GM12872 (cell line): ENCODE results near the gene LARGE1.

ENCODE experiments used
- TF ChIP-seq, protein P1 (sequence below): IDR thresholded peaks from 3 replicates; pipeline ENCODE4 v1.5.1; 2011; ENCODE audit warnings: low read depth, mild to moderate bottlenecking, low read length, moderate library complexity; ENCODE audit not compliant: insufficient read depth

LARGE1 gene

DNA sequence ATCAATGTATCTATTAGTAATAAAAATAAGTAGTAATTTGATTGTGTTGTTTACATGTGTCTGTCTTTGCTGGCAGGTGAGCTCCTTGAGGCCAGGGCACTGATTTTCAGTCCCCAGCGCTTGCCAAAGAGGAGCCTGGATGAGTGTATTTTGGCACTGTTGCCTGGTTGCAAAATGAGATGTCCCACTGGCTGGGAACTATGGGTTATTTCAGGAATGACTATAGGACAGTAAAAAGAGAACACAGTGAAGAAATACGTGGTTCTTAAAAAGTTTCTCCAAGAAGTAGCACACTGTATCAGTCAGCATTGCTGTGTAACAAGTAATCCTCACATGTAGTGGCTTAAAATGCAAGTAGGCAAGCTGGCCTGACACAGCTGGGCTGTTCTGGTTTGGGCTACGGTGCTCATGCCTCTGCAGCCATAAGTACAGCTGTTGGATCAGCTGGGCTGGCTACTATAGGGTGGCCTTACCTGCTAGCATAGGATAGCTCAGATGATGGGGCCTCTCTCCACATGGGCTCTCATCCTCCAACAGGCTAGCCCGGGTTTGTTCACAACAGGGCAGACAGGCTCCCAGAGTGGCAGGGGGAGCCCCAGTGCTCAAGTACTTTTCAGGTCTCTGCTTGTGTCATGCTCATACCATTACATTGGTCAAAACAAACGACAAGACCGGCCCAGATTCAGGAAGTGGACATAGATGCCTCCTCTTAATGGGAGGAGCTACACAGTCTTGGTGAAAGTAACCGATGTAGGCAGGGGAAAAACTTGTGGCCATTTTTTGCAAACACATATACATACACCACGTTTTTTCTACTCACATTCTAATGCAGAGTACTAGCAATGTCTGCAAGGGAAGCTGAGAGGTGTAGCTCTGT, 399.1 kb downstream of the LARGE1 start:
- TF ChIP-seq, protein P1, sequence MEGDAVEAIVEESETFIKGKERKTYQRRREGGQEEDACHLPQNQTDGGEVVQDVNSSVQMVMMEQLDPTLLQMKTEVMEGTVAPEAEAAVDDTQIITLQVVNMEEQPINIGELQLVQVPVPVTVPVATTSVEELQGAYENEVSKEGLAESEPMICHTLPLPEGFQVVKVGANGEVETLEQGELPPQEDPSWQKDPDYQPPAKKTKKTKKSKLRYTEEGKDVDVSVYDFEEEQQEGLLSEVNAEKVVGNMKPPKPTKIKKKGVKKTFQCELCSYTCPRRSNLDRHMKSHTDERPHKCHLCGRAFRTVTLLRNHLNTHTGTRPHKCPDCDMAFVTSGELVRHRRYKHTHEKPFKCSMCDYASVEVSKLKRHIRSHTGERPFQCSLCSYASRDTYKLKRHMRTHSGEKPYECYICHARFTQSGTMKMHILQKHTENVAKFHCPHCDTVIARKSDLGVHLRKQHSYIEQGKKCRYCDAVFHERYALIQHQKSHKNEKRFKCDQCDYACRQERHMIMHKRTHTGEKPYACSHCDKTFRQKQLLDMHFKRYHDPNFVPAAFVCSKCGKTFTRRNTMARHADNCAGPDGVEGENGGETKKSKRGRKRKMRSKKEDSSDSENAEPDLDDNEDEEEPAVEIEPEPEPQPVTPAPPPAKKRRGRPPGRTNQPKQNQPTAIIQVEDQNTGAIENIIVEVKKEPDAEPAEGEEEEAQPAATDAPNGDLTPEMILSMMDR = no peak

DNA sequence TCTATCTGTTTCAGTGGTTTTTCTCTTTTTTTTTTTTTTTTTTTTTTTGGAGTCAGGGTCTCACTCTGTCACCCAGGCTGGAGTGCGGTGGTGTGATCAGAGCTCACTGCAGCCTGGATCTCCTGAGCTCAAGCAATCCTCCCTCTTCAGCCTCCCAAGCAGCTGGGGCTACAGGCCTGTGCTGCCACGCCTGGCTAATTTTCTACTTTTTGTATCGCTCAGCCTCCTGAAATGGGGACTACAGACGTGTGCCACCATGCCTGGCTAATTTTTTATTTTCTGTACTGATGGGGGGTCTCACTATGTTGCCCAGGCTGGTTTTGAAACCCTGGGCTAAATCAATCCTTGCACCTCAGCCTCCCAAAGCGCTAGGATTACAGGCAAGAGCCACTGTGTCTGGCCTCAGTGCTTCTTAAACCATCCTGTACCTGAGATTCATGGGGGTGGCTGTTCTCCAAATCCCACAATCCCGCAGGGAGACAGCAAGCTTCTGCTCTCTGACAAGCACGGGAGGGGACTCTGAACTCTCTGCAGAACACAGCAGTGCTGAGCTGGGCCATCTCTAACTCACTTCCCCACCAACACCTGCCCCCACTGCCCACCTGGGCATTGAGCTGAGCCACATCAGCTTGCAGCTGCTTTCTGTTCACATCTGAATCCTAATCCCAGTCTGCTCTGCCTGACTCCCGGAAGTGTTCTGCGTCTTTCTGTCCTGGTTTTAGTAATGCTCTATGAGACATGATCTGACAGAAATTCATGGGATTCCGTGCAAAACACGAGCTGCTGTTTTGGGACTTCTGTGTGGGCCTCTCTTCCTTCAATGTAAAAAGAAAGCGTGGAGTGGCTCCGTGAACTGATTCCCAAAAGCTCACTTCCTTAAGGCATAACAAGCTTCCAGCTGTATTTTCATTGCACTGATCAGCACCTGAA, 400.0 kb downstream of the LARGE1 start:
- TF ChIP-seq, protein P1 = no peak

DNA sequence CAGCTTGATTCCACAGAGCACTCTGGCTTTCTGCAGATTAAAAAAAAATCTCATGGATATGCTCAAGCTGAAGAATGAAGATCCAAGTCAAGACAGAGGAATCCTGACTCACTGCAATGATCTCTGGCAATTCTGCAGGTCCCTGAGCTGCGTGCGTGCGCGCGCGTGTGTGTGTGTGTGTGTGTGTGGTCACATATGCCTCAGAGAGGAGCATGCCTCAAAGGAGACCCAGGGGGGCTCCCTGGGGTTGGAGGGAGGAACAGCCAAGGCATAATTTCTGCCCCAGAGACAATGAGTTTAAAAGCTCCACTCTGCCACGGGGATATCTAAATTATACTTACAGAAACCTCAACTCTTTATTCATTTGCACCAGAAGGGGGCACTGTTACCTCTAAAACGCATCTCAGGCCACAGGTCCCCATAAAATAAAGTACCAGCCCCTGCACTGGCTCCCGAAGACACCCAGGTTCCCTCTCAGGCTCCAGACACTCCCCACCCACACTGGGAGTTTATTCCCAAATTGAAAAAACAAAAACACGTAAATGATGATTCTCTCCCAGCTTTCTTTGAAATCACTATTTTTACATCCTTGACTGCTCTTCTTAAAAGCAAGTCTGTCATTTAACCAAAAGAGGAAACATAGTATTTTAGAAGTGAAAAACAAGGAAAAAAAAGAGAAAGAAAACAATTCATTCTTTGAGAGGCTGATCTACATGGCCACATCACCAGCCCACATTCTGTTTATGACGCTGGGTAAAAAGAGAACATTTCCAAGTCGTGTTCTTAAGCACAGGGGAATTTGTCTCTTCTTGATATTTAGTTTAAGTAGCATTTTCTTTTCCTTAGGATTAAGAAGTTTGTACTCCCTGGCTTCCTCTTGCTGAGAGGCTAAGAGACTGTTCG, 401.0 kb downstream of the LARGE1 start:
- TF ChIP-seq, protein P1 = peak; percentile 55

DNA sequence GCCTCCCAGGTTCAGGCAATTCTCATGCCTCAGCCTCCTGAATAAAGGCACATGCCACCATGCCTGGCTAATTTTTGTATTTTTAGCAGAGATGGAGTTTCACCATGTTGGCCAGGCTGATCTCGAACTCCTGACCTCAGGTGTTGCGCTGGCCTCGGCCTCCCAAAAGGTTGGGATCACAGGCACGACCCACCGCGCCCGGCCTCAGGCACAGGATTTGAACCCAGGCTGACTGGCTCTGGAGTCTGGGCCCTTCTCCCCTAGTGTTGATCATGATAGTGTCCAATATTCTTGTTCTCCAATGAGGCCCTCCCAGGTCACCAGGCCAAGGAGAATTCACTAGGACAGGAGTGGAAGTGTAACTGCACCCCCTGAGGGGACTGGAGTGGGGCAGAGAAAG, 401.9 kb downstream of the LARGE1 start:
- TF ChIP-seq, protein P1 = no peak

DNA sequence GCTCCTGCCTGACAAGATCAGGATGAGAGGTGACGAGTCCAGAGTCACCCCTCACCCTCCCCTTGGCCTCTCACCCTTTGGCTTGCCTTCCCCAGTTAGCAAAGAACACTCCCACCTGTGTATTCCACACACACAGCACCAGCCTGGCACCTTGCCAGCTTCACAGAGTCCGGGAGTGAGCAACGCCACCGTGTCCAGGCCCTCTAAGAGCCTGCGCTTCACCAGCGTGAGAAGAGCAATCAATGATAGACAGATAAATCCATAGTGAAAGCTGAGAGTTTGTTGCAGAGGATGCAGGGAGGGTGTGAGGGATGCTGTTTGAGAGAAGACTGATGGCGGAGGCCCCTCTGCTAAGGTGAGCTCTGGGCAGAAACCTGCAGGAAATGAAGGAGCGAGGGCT, 404.5 kb downstream of the LARGE1 start:
- TF ChIP-seq, protein P1 = no peak

DNA sequence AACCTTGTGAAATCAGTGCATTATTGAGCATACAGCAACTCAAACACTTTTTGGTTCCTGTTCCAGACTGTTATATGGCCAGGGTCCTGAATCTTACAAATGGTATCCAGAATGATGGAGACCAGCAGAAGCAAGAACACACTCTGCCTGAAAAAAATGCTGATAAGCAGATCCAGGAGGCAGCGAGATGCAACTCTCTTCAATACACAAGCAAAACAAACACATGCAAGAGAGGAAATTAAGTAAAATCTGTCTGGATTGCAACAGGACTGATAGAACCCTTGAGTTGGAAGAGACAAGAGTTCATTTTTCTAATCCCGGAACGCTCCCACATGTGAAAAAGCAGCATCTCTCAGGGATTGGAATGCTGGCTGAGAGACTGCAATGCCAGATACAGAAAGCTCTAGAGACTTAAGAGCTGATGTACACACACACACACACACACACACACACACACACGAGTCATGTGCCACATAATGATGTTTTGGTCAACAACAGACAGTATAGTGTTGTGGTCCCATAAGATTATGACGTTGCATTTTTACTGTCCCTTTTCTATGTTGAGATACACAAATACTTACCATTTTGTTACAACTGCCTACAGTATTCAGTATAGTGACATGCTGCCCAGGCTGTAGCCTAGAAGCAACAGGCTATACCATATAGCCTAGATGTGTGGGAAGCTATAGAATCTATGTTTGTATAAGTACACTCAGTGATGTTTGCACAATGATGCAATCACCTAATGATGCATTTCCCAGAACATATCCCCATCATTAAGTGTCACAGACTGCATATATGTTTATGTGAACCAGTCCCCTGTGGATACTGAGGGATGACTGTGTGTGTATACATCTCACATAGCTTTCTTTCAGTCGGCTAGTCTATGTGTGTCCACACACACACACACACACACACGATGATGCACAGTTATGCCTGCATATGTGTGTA, 406.6 kb downstream of the LARGE1 start:
- TF ChIP-seq, protein P1 = no peak
